ENCODE measurements around the gene FHDC1. TPM values are rescaled to one million over a fixed set of nuclear protein-coding genes. Genes with fewer than 3 reads are reported as not detected.

FHDC1 gene
- total RNA-seq, 1 experiment from 2014 or later: 0.03 TPM

- no peaks in the 10 kb centered on the region for H3K36me3 ChIP-seq
- H3K4me3 ChIP-seq: no peak overlapping the region
- DNase-seq (ENCODE audit: low read depth in 1 of 2, low spot score in 2 of 2): no peak
- H3K9me3 ChIP-seq (replicated peaks): no peaks in the 10 kb centered on the region
- H3K4me1 ChIP-seq (replicated peaks): peaks cover 16% of the 10 kb centered on the region
- no peak overlapping the region for H3K27ac ChIP-seq
- H3K27me3 ChIP-seq (replicated peaks): no peaks in the 10 kb centered on the region
Measured at GRCh38 chr4:152998861-152999260, 62.7 kb downstream of the FHDC1 start.

GRCh38 chr4:152999346-153000075 lies 63.4 kb downstream of the FHDC1 start:
- Histone ChIP-seq H3K27ac (no peak overlapping the region), H3K4me1 (replicated peaks) (peaks cover 16% of the 10 kb centered on the region), H3K27me3 (replicated peaks) (no peaks in the 10 kb centered on the region), H3K36me3 (no peaks in the 10 kb centered on the region), H3K4me3 (no peak overlapping the region), H3K9me3 (replicated peaks) (no peaks in the 10 kb centered on the region)
- no peak for DNase-seq (ENCODE audit: low read depth in 1 of 2, low spot score in 2 of 2)

GRCh38 chr4:153000076-153000420 lies 63.9 kb downstream of the FHDC1 start:
- H3K27ac ChIP-seq: no peak overlapping the region
- no peak overlapping the region for H3K4me3 ChIP-seq
- no peaks in the 10 kb centered on the region for H3K9me3 ChIP-seq (replicated peaks)
- peaks cover 16% of the 10 kb centered on the region for H3K4me1 ChIP-seq (replicated peaks)
- DNase-seq (ENCODE audit: low read depth in 1 of 2, low spot score in 2 of 2): no peak
- H3K36me3 ChIP-seq: no peaks in the 10 kb centered on the region
- no peaks in the 10 kb centered on the region for H3K27me3 ChIP-seq (replicated peaks)

- H3K4me3 ChIP-seq: no peak overlapping the region
- peaks cover 16% of the 10 kb centered on the region for H3K4me1 ChIP-seq (replicated peaks)
- peak overlapping the region; percentile 21 for H3K27ac ChIP-seq
- DNase-seq (ENCODE audit: low read depth in 1 of 2, low spot score in 2 of 2): peak; percentile 53 to 61
- H3K36me3 ChIP-seq: no peaks in the 10 kb centered on the region
- no peaks in the 10 kb centered on the region for H3K27me3 ChIP-seq (replicated peaks)
- no peaks in the 10 kb centered on the region for H3K9me3 ChIP-seq (replicated peaks)
Measured at GRCh38 chr4:153001626-153002025, 65.5 kb downstream of the FHDC1 start.

GRCh38 chr4:153002110-153002509 lies 66.0 kb downstream of the FHDC1 start:
- peaks cover 16% of the 10 kb centered on the region for H3K4me1 ChIP-seq (replicated peaks)
- H3K36me3 ChIP-seq: no peaks in the 10 kb centered on the region
- no peaks in the 10 kb centered on the region for H3K27me3 ChIP-seq (replicated peaks)
- no peaks in the 10 kb centered on the region for H3K9me3 ChIP-seq (replicated peaks)
- H3K4me3 ChIP-seq: no peak overlapping the region
- no peak for DNase-seq (ENCODE audit: low read depth in 1 of 2, low spot score in 2 of 2)
- peak overlapping the region; percentile 21; the same call in 1 of the 2 replicates for H3K27ac ChIP-seq

GRCh38 chr4:153004081-153004850 lies 68.1 kb downstream of the FHDC1 start:
- Histone ChIP-seq H3K4me3 (no peak overlapping the region), H3K9me3 (replicated peaks) (no peaks in the 10 kb centered on the region), H3K27ac (no peak overlapping the region), H3K36me3 (no peaks in the 10 kb centered on the region), H3K27me3 (replicated peaks) (no peaks in the 10 kb centered on the region), H3K4me1 (replicated peaks) (peaks cover 16% of the 10 kb centered on the region)
- DNase-seq (ENCODE audit: low read depth in 1 of 2, low spot score in 2 of 2): no peak

GRCh38 chr4:153005899-153006381 lies 69.8 kb downstream of the FHDC1 start:
- H3K27me3 ChIP-seq (replicated peaks): no peaks in the 10 kb centered on the region
- peaks cover 16% of the 10 kb centered on the region for H3K4me1 ChIP-seq (replicated peaks)
- no peaks in the 10 kb centered on the region for H3K36me3 ChIP-seq
- no peak for DNase-seq (ENCODE audit: low read depth in 1 of 2, low spot score in 2 of 2)
- H3K9me3 ChIP-seq (replicated peaks): no peaks in the 10 kb centered on the region
- H3K27ac ChIP-seq: no peak overlapping the region
- H3K4me3 ChIP-seq: no peak overlapping the region

- Histone ChIP-seq H3K9me3 (replicated peaks) (no peaks in the 10 kb centered on the region), H3K36me3 (no peaks in the 10 kb centered on the region), H3K4me3 (no peak overlapping the region), H3K4me1 (replicated peaks) (no peaks in the 10 kb centered on the region), H3K27me3 (replicated peaks) (no peaks in the 10 kb centered on the region), H3K27ac (no peak overlapping the region)
- DNase-seq (ENCODE audit: low read depth in 1 of 2, low spot score in 2 of 2): no peak
Measured at GRCh38 chr4:153008578-153009199, 72.6 kb downstream of the FHDC1 start.

GRCh38 chr4:153010146-153010545 lies 74.0 kb downstream of the FHDC1 start:
- H3K4me1 ChIP-seq (replicated peaks): no peaks in the 10 kb centered on the region
- DNase-seq (ENCODE audit: low read depth in 1 of 2, low spot score in 2 of 2): no peak
- H3K27ac ChIP-seq: no peak overlapping the region
- no peak overlapping the region for H3K4me3 ChIP-seq
- no peaks in the 10 kb centered on the region for H3K9me3 ChIP-seq (replicated peaks)
- H3K27me3 ChIP-seq (replicated peaks): no peaks in the 10 kb centered on the region
- no peaks in the 10 kb centered on the region for H3K36me3 ChIP-seq

GRCh38 chr4:153013202-153013977 lies 77.3 kb downstream of the FHDC1 start:
- H3K27me3 ChIP-seq (replicated peaks): no peaks in the 10 kb centered on the region
- H3K4me3 ChIP-seq: no peak overlapping the region
- no peaks in the 10 kb centered on the region; the same call in 1 of the 2 replicates for H3K9me3 ChIP-seq (replicated peaks)
- no peak overlapping the region for H3K27ac ChIP-seq
- no peak for DNase-seq (ENCODE audit: low read depth in 1 of 2, low spot score in 2 of 2)
- no peaks in the 10 kb centered on the region for H3K36me3 ChIP-seq
- no peaks in the 10 kb centered on the region for H3K4me1 ChIP-seq (replicated peaks)

GRCh38 chr4:153014460-153014859 lies 78.3 kb downstream of the FHDC1 start:
- Histone ChIP-seq H3K27me3 (replicated peaks) (no peaks in the 10 kb centered on the region), H3K27ac (no peak overlapping the region), H3K9me3 (replicated peaks) (no peaks in the 10 kb centered on the region; the same call in 1 of the 2 replicates), H3K36me3 (no peaks in the 10 kb centered on the region), H3K4me1 (replicated peaks) (no peaks in the 10 kb centered on the region), H3K4me3 (no peak overlapping the region)
- DNase-seq (ENCODE audit: low read depth in 1 of 2, low spot score in 2 of 2): no peak

GRCh38 chr4:153016592-153016991 lies 80.5 kb downstream of the FHDC1 start:
- H3K27ac ChIP-seq: no peak overlapping the region
- H3K36me3 ChIP-seq: no peaks in the 10 kb centered on the region
- no peaks in the 10 kb centered on the region for H3K27me3 ChIP-seq (replicated peaks)
- no peaks in the 10 kb centered on the region; the same call in 1 of the 2 replicates for H3K9me3 ChIP-seq (replicated peaks)
- H3K4me3 ChIP-seq: no peak overlapping the region
- no peak for DNase-seq (ENCODE audit: low read depth in 1 of 2, low spot score in 2 of 2)
- no peaks in the 10 kb centered on the region for H3K4me1 ChIP-seq (replicated peaks)

- no peaks in the 10 kb centered on the region for H3K4me1 ChIP-seq (replicated peaks)
- H3K27ac ChIP-seq: no peak overlapping the region
- H3K36me3 ChIP-seq: no peaks in the 10 kb centered on the region
- no peaks in the 10 kb centered on the region; the same call in 1 of the 2 replicates for H3K9me3 ChIP-seq (replicated peaks)
- no peaks in the 10 kb centered on the region for H3K27me3 ChIP-seq (replicated peaks)
- no peak for DNase-seq (ENCODE audit: low read depth in 1 of 2, low spot score in 2 of 2)
- H3K4me3 ChIP-seq: no peak overlapping the region
Measured at GRCh38 chr4:153018031-153018430, 81.9 kb downstream of the FHDC1 start.

Data from SJSA1 (cell line).